Mesenchymal stem cell (in vitro differentiated cells and primary cell): ENCODE measurements around the gene NAP1L4.
A peak's percentile ranks its signal among the peaks of the same experiment; 100 is the strongest.

Experiments used
- DNase-seq: peaks from one replicate; pipeline ENCODE4 v3.0.0-alpha.2; 2013
- H2AFZ ChIP-seq: one replicate; pipeline ENCODE4 v1.6.1; 2013; ENCODE audit warnings: low read depth, mild to moderate bottlenecking, control low read depth, inconsistent platforms, low read length, moderate library complexity
- H2AK5ac ChIP-seq: 2 replicates; pipeline ENCODE4 v1.6.1; 2013; ENCODE audit warnings: low read length, moderate library complexity, mild to moderate bottlenecking, inconsistent platforms; ENCODE audit not compliant: severe bottlenecking
- H2BK120ac ChIP-seq: one replicate; pipeline ENCODE4 v1.6.1; 2013; ENCODE audit warnings: low read depth, mild to moderate bottlenecking, inconsistent platforms, low read length, moderate library complexity
- H2BK12ac ChIP-seq, 2 experiments: one replicate each; pipeline ENCODE4 v1.6.1; 2013; ENCODE audit warnings: inconsistent platforms in 2 of 2, low read length in 2 of 2, mild to moderate bottlenecking in 2 of 2, moderate library complexity in 2 of 2, control low read depth in 1 of 2
- H2BK15ac ChIP-seq: one replicate; pipeline ENCODE4 v1.6.1; 2013; ENCODE audit warnings: mild to moderate bottlenecking, low read depth, inconsistent platforms; ENCODE audit not compliant: poor library complexity, severe bottlenecking
- H2BK5ac ChIP-seq: 2 replicates; pipeline ENCODE4 v1.6.1; 2013; ENCODE audit warnings: low read depth, mild to moderate bottlenecking, low read length, control low read depth, inconsistent platforms; ENCODE audit not compliant: poor library complexity, severe bottlenecking
- H3K14ac ChIP-seq, 2 experiments: one replicate each; pipeline ENCODE4 v1.6.1; 2013; ENCODE audit warnings: inconsistent platforms in 2 of 2, low read length in 2 of 2, control low read depth in 1 of 2, mild to moderate bottlenecking in 1 of 2, moderate library complexity in 1 of 2
- H3K18ac ChIP-seq, 2 experiments: one replicate each; pipeline ENCODE4 v1.6.1; 2013; ENCODE audit warnings: inconsistent platforms in 2 of 2, low read length in 2 of 2, control low read depth in 1 of 2, low read depth in 1 of 2, mild to moderate bottlenecking in 1 of 2
- H3K23ac ChIP-seq, 2 experiments: one replicate each; pipeline ENCODE4 v1.6.1; 2013; ENCODE audit warnings: inconsistent platforms in 2 of 2, low read length in 2 of 2, mild to moderate bottlenecking in 2 of 2, moderate library complexity in 2 of 2, control low read depth in 1 of 2
- H3K27ac ChIP-seq: 2 replicates; pipeline ENCODE4 v1.5.1; 2013; ENCODE audit warnings: mild to moderate bottlenecking, moderate library complexity, low read length, control low read depth, inconsistent platforms; ENCODE audit not compliant: poor library complexity, severe bottlenecking
- H3K27me3 ChIP-seq, 2 experiments: 2 replicates each; pipeline versions ENCODE4 v1.6.1 to v1.7.0; 2013; ENCODE audit warnings: low read length in 2 of 2, mild to moderate bottlenecking in 2 of 2, moderate library complexity in 2 of 2, control low read depth in 1 of 2, inconsistent platforms in 1 of 2; ENCODE audit not compliant: control insufficient read depth in 1 of 2, insufficient read depth in 1 of 2
- H3K36me3 ChIP-seq, 2 experiments: 2 replicates each; pipeline versions ENCODE4 v1.6.1 to v1.7.0; 2013; ENCODE audit warnings: low read length in 2 of 2, control low read depth in 1 of 2, inconsistent platforms in 1 of 2, low read depth in 1 of 2, mild to moderate bottlenecking in 1 of 2; ENCODE audit not compliant: insufficient read depth in 2 of 2, control insufficient read depth in 1 of 2
- H3K4ac ChIP-seq, 2 experiments: one replicate each; pipeline ENCODE4 v1.6.1; 2013; ENCODE audit warnings: inconsistent platforms in 2 of 2, low read length in 2 of 2, mild to moderate bottlenecking in 2 of 2, moderate library complexity in 2 of 2, control low read depth in 1 of 2, low read depth in 1 of 2
- H3K4me1 ChIP-seq: 2 replicates; pipeline ENCODE4 v1.6.1; 2013; ENCODE audit warnings: low read depth, low read length, control low read depth; ENCODE audit not compliant: control insufficient read depth, insufficient read depth
- H3K4me2 ChIP-seq: 2 replicates; pipeline ENCODE4 v1.6.1; 2013; ENCODE audit warnings: low read length, mild to moderate bottlenecking, inconsistent platforms; ENCODE audit not compliant: poor library complexity, severe bottlenecking
- H3K4me3 ChIP-seq, 2 experiments: 2 replicates each; pipeline versions ENCODE4 v1.5.1 to v1.7.0; 2013; ENCODE audit warnings: low read length in 2 of 2, mild to moderate bottlenecking in 2 of 2, control low read depth in 1 of 2, low read depth in 1 of 2; ENCODE audit not compliant: insufficient read depth in 1 of 2
- H3K79me1 ChIP-seq: replicated peaks from 2 replicates; pipeline ENCODE4 v1.6.1; 2013; ENCODE audit warnings: mild to moderate bottlenecking, control low read depth, low read length, inconsistent platforms; ENCODE audit not compliant: poor library complexity, severe bottlenecking
- H3K9ac ChIP-seq: 2 replicates; pipeline ENCODE4 v1.7.0; 2013; ENCODE audit warnings: mild to moderate bottlenecking, low read length, moderate library complexity
- H3K9me3 ChIP-seq: 2 replicates; pipeline ENCODE4 v1.7.0; 2013; ENCODE audit warnings: mild to moderate bottlenecking, low read length; ENCODE audit not compliant: control insufficient read depth
- H4K8ac ChIP-seq: one replicate; pipeline ENCODE4 v1.6.1; 2013; ENCODE audit warnings: inconsistent platforms, mild to moderate bottlenecking, low read length, moderate library complexity
- H4K91ac ChIP-seq: one replicate; pipeline ENCODE4 v1.6.1; 2013; ENCODE audit warnings: mild to moderate bottlenecking, low read length, inconsistent platforms
- WGBS: methylation state at CpG from one replicate; pipeline ENCODE4 v1.1.7; 2013; ENCODE audit warnings: mixed read lengths; 5-methylcytosine and 5-hydroxymethylcytosine counted together

The NAP1L4 gene

GRCh38 chr11:3007404-3008010 is 15.4 kb upstream of the NAP1L4 start:
- Histone ChIP-seq H3K18ac (no peak overlapping the region), H3K36me3 (peaks cover 90 to 95% of the 10 kb centered on the region in 2 experiments), H3K23ac (no peak overlapping the region), H3K79me1 (peaks cover 18% of the 10 kb centered on the region), H2BK5ac (no peak overlapping the region), H3K9ac (no peak overlapping the region), H3K27ac (no peak overlapping the region), H3K27me3 (no peaks in the 10 kb centered on the region), H3K4me2 (no peak overlapping the region), H2AFZ (no peak overlapping the region), H3K9me3 (no peaks in the 10 kb centered on the region), H2BK120ac (no peak overlapping the region), H2BK15ac (no peak overlapping the region), H2AK5ac (no peak overlapping the region), H2BK12ac (no peak overlapping the region), H3K4me3 (peak overlapping the region in 1 of 2 experiments; percentile 20), H3K14ac (no peak overlapping the region), H4K8ac (no peak overlapping the region), H3K4ac (no peak overlapping the region), H4K91ac (no peak overlapping the region), H3K4me1 (peaks cover 13% of the 10 kb centered on the region)
- 93% methylated on average over 19 of the region's 20 CpGs for WGBS
- no peak for DNase-seq

- Histone ChIP-seq H3K4ac (no peak overlapping the region), H2AK5ac (no peak overlapping the region), H2AFZ (no peak overlapping the region), H2BK5ac (no peak overlapping the region), H2BK15ac (no peak overlapping the region), H4K8ac (no peak overlapping the region), H2BK12ac (no peak overlapping the region), H3K27ac (no peak overlapping the region), H3K18ac (no peak overlapping the region), H3K4me3 (no peak overlapping the region), H3K4me2 (no peak overlapping the region), H3K9ac (no peak overlapping the region), H4K91ac (no peak overlapping the region), H3K79me1 (peaks cover 17% of the 10 kb centered on the region), H3K23ac (no peak overlapping the region), H3K27me3 (no peaks in the 10 kb centered on the region), H3K14ac (no peak overlapping the region), H3K4me1 (peaks cover 8% of the 10 kb centered on the region), H3K9me3 (no peaks in the 10 kb centered on the region), H2BK120ac (no peak overlapping the region), H3K36me3 (peaks cover 89 to 95% of the 10 kb centered on the region in 2 experiments)
- WGBS = 86% methylated on average over 21 of the region's 21 CpGs
- DNase-seq = no peak
These were observed 14.6 kb upstream of the NAP1L4 start for GRCh38 chr11:3006505-3007260.

- Histone ChIP-seq H3K23ac (no peak overlapping the region), H3K79me1 (peaks cover 20% of the 10 kb centered on the region), H3K27ac (no peak overlapping the region), H2AK5ac (no peak overlapping the region), H4K91ac (no peak overlapping the region), H4K8ac (no peak overlapping the region), H3K9me3 (no peaks in the 10 kb centered on the region), H3K18ac (no peak overlapping the region), H2AFZ (no peak overlapping the region), H3K9ac (no peak overlapping the region), H3K36me3 (peaks cover 84 to 97% of the 10 kb centered on the region in 2 experiments), H2BK15ac (no peak overlapping the region), H2BK120ac (no peak overlapping the region), H3K14ac (no peak overlapping the region), H3K27me3 (no peaks in the 10 kb centered on the region), H2BK5ac (no peak overlapping the region), H2BK12ac (no peak overlapping the region), H3K4ac (no peak overlapping the region), H3K4me1 (peaks cover 22% of the 10 kb centered on the region), H3K4me2 (no peak overlapping the region), H3K4me3 (no peak overlapping the region)
- WGBS = 97% methylated on average over 10 of the region's 10 CpGs
- no peak for DNase-seq
These were observed 12.4 kb upstream of the NAP1L4 start for GRCh38 chr11:3004481-3004880.

GRCh38 chr11:3003396-3004231 is 11.5 kb upstream of the NAP1L4 start:
- Histone ChIP-seq H2BK120ac (no peak overlapping the region), H3K36me3 (peaks cover 75 to 93% of the 10 kb centered on the region in 2 experiments), H3K23ac (no peak overlapping the region), H2AK5ac (no peak overlapping the region), H3K14ac (no peak overlapping the region), H3K27me3 (no peaks in the 10 kb centered on the region), H3K9me3 (no peaks in the 10 kb centered on the region), H3K4me2 (no peak overlapping the region), H2BK15ac (no peak overlapping the region), H3K4ac (no peak overlapping the region), H3K27ac (no peak overlapping the region), H4K91ac (no peak overlapping the region), H3K79me1 (peaks cover 17% of the 10 kb centered on the region), H3K18ac (no peak overlapping the region), H4K8ac (no peak overlapping the region), H2BK12ac (no peak overlapping the region), H3K9ac (no peak overlapping the region), H3K4me1 (peaks cover 20% of the 10 kb centered on the region), H2AFZ (no peak overlapping the region), H3K4me3 (no peak overlapping the region), H2BK5ac (no peak overlapping the region)
- DNase-seq = no peak
- 95% methylated on average over 12 of the region's 12 CpGs for WGBS
